ENCODE data around the gene FBXO7.

DNA sequence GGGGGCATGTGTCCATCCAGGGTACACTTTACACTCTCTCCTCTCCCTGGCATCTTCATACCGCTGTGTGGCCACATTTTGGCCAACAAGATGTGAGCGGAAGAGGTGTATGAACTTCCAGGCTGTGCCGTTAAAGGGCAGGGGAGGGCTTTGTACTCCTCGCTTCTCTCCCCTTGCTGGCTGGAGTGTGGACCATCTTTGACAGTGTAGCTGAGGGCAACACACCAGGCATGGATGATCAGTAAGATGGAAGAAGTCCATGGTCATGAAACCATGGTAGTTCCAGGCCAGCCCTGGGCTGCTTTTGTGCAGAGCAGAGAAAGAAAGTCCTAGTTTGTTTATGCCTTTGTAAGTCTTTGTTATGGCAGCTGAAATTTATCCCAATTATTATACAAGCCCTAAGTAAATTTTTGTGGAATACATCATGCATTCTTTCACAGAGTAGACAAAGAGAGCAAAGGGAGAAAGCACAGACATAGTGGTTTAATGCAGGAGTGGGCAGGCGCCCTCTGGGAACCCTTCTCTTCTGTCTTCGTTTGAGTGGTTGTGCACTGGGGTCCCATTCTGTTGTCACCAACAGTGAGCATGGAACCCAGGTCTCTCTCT is 70.4 kb downstream of the FBXO7 start:
- no peak for TF ChIP-seq POLR2AphosphoS5 (IDR thresholded peaks at IDR 0.05; ENCODE audit: low read depth)
- TF ChIP-seq, protein P1, sequence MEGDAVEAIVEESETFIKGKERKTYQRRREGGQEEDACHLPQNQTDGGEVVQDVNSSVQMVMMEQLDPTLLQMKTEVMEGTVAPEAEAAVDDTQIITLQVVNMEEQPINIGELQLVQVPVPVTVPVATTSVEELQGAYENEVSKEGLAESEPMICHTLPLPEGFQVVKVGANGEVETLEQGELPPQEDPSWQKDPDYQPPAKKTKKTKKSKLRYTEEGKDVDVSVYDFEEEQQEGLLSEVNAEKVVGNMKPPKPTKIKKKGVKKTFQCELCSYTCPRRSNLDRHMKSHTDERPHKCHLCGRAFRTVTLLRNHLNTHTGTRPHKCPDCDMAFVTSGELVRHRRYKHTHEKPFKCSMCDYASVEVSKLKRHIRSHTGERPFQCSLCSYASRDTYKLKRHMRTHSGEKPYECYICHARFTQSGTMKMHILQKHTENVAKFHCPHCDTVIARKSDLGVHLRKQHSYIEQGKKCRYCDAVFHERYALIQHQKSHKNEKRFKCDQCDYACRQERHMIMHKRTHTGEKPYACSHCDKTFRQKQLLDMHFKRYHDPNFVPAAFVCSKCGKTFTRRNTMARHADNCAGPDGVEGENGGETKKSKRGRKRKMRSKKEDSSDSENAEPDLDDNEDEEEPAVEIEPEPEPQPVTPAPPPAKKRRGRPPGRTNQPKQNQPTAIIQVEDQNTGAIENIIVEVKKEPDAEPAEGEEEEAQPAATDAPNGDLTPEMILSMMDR (conservative IDR thresholded peaks at IDR 0.05; ENCODE audit: low read depth in 2 of 2) = no peak
- TF ChIP-seq, protein P2, sequence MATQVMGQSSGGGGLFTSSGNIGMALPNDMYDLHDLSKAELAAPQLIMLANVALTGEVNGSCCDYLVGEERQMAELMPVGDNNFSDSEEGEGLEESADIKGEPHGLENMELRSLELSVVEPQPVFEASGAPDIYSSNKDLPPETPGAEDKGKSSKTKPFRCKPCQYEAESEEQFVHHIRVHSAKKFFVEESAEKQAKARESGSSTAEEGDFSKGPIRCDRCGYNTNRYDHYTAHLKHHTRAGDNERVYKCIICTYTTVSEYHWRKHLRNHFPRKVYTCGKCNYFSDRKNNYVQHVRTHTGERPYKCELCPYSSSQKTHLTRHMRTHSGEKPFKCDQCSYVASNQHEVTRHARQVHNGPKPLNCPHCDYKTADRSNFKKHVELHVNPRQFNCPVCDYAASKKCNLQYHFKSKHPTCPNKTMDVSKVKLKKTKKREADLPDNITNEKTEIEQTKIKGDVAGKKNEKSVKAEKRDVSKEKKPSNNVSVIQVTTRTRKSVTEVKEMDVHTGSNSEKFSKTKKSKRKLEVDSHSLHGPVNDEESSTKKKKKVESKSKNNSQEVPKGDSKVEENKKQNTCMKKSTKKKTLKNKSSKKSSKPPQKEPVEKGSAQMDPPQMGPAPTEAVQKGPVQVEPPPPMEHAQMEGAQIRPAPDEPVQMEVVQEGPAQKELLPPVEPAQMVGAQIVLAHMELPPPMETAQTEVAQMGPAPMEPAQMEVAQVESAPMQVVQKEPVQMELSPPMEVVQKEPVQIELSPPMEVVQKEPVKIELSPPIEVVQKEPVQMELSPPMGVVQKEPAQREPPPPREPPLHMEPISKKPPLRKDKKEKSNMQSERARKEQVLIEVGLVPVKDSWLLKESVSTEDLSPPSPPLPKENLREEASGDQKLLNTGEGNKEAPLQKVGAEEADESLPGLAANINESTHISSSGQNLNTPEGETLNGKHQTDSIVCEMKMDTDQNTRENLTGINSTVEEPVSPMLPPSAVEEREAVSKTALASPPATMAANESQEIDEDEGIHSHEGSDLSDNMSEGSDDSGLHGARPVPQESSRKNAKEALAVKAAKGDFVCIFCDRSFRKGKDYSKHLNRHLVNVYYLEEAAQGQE (IDR thresholded peaks at IDR 0.05; ENCODE audit: unreplicated experiment) = no peak
- TF ChIP-seq JUNB (IDR thresholded peaks at IDR 0.05; ENCODE audit: unreplicated experiment) = no peak
- TF ChIP-seq EZH2phosphoT487 (IDR thresholded peaks at IDR 0.05; ENCODE audit: unreplicated experiment) = no peak
